H9 (cell line): Measurements from ENCODE around the gene HK2. TPM values are rescaled to one million over a fixed set of nuclear protein-coding genes. Genes with fewer than 3 reads are reported as not detected.

Experiments used
- DNase-seq: peaks from one replicate; pipeline ENCODE4 v3.0.0-alpha.2; 2017
- H2AFZ ChIP-seq: one replicate; pipeline ENCODE4 v1.6.1; 2013; ENCODE audit warnings: mild to moderate bottlenecking, low read length, control low read depth, moderate library complexity
- H2AK5ac ChIP-seq: 2 replicates; pipeline ENCODE4 v1.6.1; 2013; ENCODE audit warnings: low read length, control low read depth, mixed read lengths; ENCODE audit not compliant: insufficient read length
- H2BK120ac ChIP-seq: one replicate; pipeline ENCODE4 v1.6.1; 2013; ENCODE audit warnings: low read depth, mild to moderate bottlenecking, low read length, control low read depth, inconsistent platforms; ENCODE audit not compliant: poor library complexity, severe bottlenecking
- H2BK12ac ChIP-seq: 2 replicates; pipeline ENCODE4 v1.6.1; 2013; ENCODE audit warnings: low read length, control low read depth, mixed read lengths, low read depth; ENCODE audit not compliant: insufficient read length
- H2BK15ac ChIP-seq: 2 replicates; pipeline ENCODE4 v1.6.1; 2013; ENCODE audit warnings: low read depth, low read length, control low read depth
- H2BK20ac ChIP-seq: one replicate; pipeline ENCODE4 v1.6.1; 2013; ENCODE audit warnings: low read depth, mild to moderate bottlenecking, low read length, control low read depth, inconsistent platforms; ENCODE audit not compliant: poor library complexity, severe bottlenecking
- H2BK5ac ChIP-seq: 2 replicates; pipeline ENCODE4 v1.6.1; 2013; ENCODE audit warnings: low read length, control low read depth, mixed read lengths; ENCODE audit not compliant: insufficient read length
- H3K14ac ChIP-seq: 2 replicates; pipeline ENCODE4 v1.6.1; 2013; ENCODE audit warnings: low read length, control low read depth; ENCODE audit not compliant: insufficient read depth
- H3K18ac ChIP-seq: 2 replicates; pipeline ENCODE4 v1.6.1; 2013; ENCODE audit warnings: low read depth, mild to moderate bottlenecking, mixed read lengths, low read length, control low read depth; ENCODE audit not compliant: insufficient read length
- H3K23ac ChIP-seq: 2 replicates; pipeline ENCODE4 v1.6.1; 2013; ENCODE audit warnings: low read length, control low read depth, mixed read lengths, low read depth; ENCODE audit not compliant: insufficient read length
- H3K23me2 ChIP-seq: 2 replicates; pipeline ENCODE4 v1.6.1; 2013; ENCODE audit warnings: low read depth, mild to moderate bottlenecking, mixed read lengths, low read length, control low read depth; ENCODE audit not compliant: insufficient read length, poor library complexity, severe bottlenecking
- H3K27ac ChIP-seq: 2 replicates; pipeline ENCODE4 v1.5.1; 2013; ENCODE audit warnings: low read length, control low read depth, mixed read lengths, low read depth; ENCODE audit not compliant: insufficient read length
- H3K27me3 ChIP-seq: 2 replicates; pipeline ENCODE4 v1.6.1; 2013; ENCODE audit warnings: low read length, control low read depth, inconsistent platforms; ENCODE audit not compliant: insufficient read depth
- H3K4ac ChIP-seq: 2 replicates; pipeline ENCODE4 v1.6.1; 2013; ENCODE audit warnings: low read depth, mild to moderate bottlenecking, control low read depth, inconsistent platforms, low read length, moderate library complexity
- H3K4me1 ChIP-seq: 2 replicates; pipeline ENCODE4 v1.6.1; 2013; ENCODE audit warnings: low read length, control low read depth, inconsistent platforms; ENCODE audit not compliant: insufficient read depth
- H3K4me2 ChIP-seq: 2 replicates; pipeline ENCODE4 v1.6.1; 2013; ENCODE audit warnings: low read length, control low read depth, mixed read lengths; ENCODE audit not compliant: insufficient read length, insufficient read depth
- H3K56ac ChIP-seq: 2 replicates; pipeline ENCODE4 v1.6.1; 2013; ENCODE audit warnings: low read depth, mild to moderate bottlenecking, mixed read lengths, low read length, control low read depth; ENCODE audit not compliant: insufficient read length
- H3K79me1 ChIP-seq: 2 replicates; pipeline ENCODE4 v1.6.1; 2013; ENCODE audit warnings: low read depth, mild to moderate bottlenecking, moderate library complexity, low read length, control low read depth, inconsistent platforms; ENCODE audit not compliant: insufficient read depth, poor library complexity, severe bottlenecking
- H3K79me2 ChIP-seq: 2 replicates; pipeline ENCODE4 v1.6.1; 2013; ENCODE audit warnings: low read length, control low read depth, inconsistent platforms; ENCODE audit not compliant: insufficient read depth
- H3K9ac ChIP-seq: 2 replicates; pipeline ENCODE4 v1.6.1; 2013; ENCODE audit warnings: low read length, control low read depth, mixed read lengths; ENCODE audit not compliant: insufficient read length; ENCODE audit errors: extremely low read depth
- H3K9me3 ChIP-seq: one replicate; pipeline ENCODE4 v1.6.1; 2013; ENCODE audit warnings: low read depth, low read length, inconsistent platforms; ENCODE audit not compliant: control insufficient read depth
- H3T11ph ChIP-seq: one replicate; pipeline ENCODE4 v1.6.1; 2013; ENCODE audit warnings: mild to moderate bottlenecking, low read length, control low read depth, inconsistent platforms
- H4K20me1 ChIP-seq: one replicate; pipeline ENCODE4 v1.6.1; 2013; ENCODE audit not compliant: control insufficient read depth, insufficient read length, insufficient read depth
- H4K5ac ChIP-seq: 2 replicates; pipeline ENCODE4 v1.6.1; 2013; ENCODE audit warnings: low read depth, mild to moderate bottlenecking, mixed read lengths, low read length, control low read depth; ENCODE audit not compliant: insufficient read length
- H4K8ac ChIP-seq: replicated peaks from 2 replicates; pipeline ENCODE4 v1.6.1; 2013; ENCODE audit warnings: low read length, control low read depth, mixed read lengths, low read depth; ENCODE audit not compliant: insufficient read length
- H4K91ac ChIP-seq: 2 replicates; pipeline ENCODE4 v1.6.1; 2013; ENCODE audit warnings: low read depth, mild to moderate bottlenecking, moderate library complexity, mixed read lengths, low read length, control low read depth; ENCODE audit not compliant: insufficient read length
- H3K27ac Mint-ChIP-seq, 3 experiments: 2 replicates in 2 of 3; 3 replicates in 1 of 3; pipeline ENCODE4 v1.8.0; 2020 to 2021; ENCODE audit warnings: mixed read lengths in 3 of 3, mild to moderate bottlenecking in 1 of 3, moderate library complexity in 1 of 3
- H3K27me3 Mint-ChIP-seq: 2 replicates; pipeline ENCODE4 v1.8.0; 2021; ENCODE audit warnings: low read depth, mild to moderate bottlenecking, moderate library complexity, mixed read lengths
- H3K36me3 Mint-ChIP-seq, 3 experiments: 2 replicates in 2 of 3; 3 replicates in 1 of 3; pipeline ENCODE4 v1.8.0; 2020 to 2021; ENCODE audit warnings: low read depth in 3 of 3, mixed read lengths in 3 of 3; ENCODE audit not compliant: insufficient read depth in 1 of 3
- H3K4me1 Mint-ChIP-seq, 2 experiments: 2 replicates each; pipeline ENCODE4 v1.8.0; 2020; ENCODE audit warnings: mixed read lengths in 2 of 2
- H3K4me3 Mint-ChIP-seq, 2 experiments: 2 replicates in 1 of 2; 3 replicates in 1 of 2; pipeline ENCODE4 v1.8.0; 2020 to 2021; ENCODE audit warnings: mild to moderate bottlenecking in 2 of 2, mixed read lengths in 2 of 2, moderate library complexity in 1 of 2
- H3K9me3 Mint-ChIP-seq, 2 experiments: 2 replicates in 1 of 2; 3 replicates in 1 of 2; pipeline ENCODE4 v1.8.0; 2020; ENCODE audit warnings: mild to moderate bottlenecking in 2 of 2, mixed read lengths in 2 of 2, moderate library complexity in 1 of 2
- WGBS: extraction: QIAGEN DNeasy Blood & Tissue Kit; methylation state at CpG from one replicate; pipeline ENCODE4 v1.1.7; 2013; ENCODE audit warnings: missing lambda C conversion rate, low lambda C conversion rate, mixed read lengths; ENCODE audit not compliant: insufficient read length; ENCODE audit errors: extremely low coverage; 5-methylcytosine and 5-hydroxymethylcytosine counted together
- total RNA-seq: library from RNA; stranded (reverse); gene quantifications from 2 replicates; pipeline ENCODE4 v1.2.1, GENCODE V29; 2021
- TF ChIP-seq, protein P1 (sequence below): fragments of 200-600 bp; sonication (generic); conservative IDR thresholded peaks from 3 replicates; pipeline ENCODE4 v1.8.0; 2021; ENCODE audit warnings: antibody characterized with exemption, mild to moderate bottlenecking

HK2 gene
- total RNA-seq, 1 experiment from 2014 or later, result 54.3 TPM

DNA sequence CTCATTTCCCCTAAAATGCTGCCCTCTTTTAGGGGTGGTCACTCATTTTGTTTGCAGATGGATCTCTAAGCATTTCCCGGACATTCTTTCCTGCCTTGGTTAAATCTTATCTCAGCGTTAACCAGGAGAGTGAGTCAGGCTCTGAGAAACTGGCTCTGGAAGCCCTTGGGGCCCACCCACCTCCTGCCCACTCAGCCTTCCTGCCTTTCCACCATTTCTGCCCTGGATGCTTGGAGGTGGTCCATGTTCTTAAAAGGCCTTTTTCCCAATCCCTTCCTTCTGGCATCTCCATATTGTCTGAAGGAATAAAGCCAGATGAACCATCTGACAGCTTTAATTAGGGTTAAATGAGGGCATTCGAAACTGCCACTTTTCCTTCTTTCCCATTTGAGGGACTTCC lies 9.5 kb downstream of the HK2 start:
- no peak overlapping the region for H2BK12ac ChIP-seq
- no peaks in the 10 kb centered on the region for H3K23me2 ChIP-seq
- Mint-ChIP-seq H3K9me3 (no peaks in the 10 kb centered on the region), H3K4me3 (no peak overlapping the region), H3K4me1 (peaks cover 74 to 79% of the 10 kb centered on the region in 2 experiments), H3K36me3 (peaks cover 6 to 44% (median 12%) of the 10 kb centered on the region in 3 experiments; a peak in 6 of 7 replicates), H3K27ac (peak overlapping the region; percentile 17 to 53 (median 37); a peak in 2 of 7 replicates), H3K27me3 (no peaks in the 10 kb centered on the region)
- peaks cover 61% of the 10 kb centered on the region for H3K79me2 ChIP-seq
- H3K79me1 ChIP-seq, result peaks cover 10% of the 10 kb centered on the region
- H2AK5ac ChIP-seq, result no peak overlapping the region
- no peak overlapping the region for H4K91ac ChIP-seq
- no peak overlapping the region for H3K27ac ChIP-seq
- H3K23ac ChIP-seq, result no peak overlapping the region
- no peak overlapping the region for H2BK5ac ChIP-seq
- no peak overlapping the region for H2AFZ ChIP-seq
- H3K18ac ChIP-seq, result no peak overlapping the region
- H3K27me3 ChIP-seq, result no peaks in the 10 kb centered on the region
- H4K5ac ChIP-seq, result no peak overlapping the region
- no peak overlapping the region for H4K8ac ChIP-seq
- TF ChIP-seq, protein P1, sequence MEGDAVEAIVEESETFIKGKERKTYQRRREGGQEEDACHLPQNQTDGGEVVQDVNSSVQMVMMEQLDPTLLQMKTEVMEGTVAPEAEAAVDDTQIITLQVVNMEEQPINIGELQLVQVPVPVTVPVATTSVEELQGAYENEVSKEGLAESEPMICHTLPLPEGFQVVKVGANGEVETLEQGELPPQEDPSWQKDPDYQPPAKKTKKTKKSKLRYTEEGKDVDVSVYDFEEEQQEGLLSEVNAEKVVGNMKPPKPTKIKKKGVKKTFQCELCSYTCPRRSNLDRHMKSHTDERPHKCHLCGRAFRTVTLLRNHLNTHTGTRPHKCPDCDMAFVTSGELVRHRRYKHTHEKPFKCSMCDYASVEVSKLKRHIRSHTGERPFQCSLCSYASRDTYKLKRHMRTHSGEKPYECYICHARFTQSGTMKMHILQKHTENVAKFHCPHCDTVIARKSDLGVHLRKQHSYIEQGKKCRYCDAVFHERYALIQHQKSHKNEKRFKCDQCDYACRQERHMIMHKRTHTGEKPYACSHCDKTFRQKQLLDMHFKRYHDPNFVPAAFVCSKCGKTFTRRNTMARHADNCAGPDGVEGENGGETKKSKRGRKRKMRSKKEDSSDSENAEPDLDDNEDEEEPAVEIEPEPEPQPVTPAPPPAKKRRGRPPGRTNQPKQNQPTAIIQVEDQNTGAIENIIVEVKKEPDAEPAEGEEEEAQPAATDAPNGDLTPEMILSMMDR, result no peak
- peaks cover 15% of the 10 kb centered on the region; the same call in 1 of the 2 replicates for H3K4me1 ChIP-seq
- no peak overlapping the region for H3K56ac ChIP-seq
- DNase-seq, result no peak
- no peak overlapping the region for H2BK20ac ChIP-seq
- H4K20me1 ChIP-seq, result no peaks in the 10 kb centered on the region
- no CpG with 5 or more reads among the region's 3 CpGs for WGBS
- H3K9me3 ChIP-seq, result no peaks in the 10 kb centered on the region
- H3K4ac ChIP-seq, result no peak overlapping the region
- H2BK15ac ChIP-seq, result no peak overlapping the region
- H3K9ac ChIP-seq, result no peak overlapping the region
- H3K14ac ChIP-seq, result no peak overlapping the region
- H2BK120ac ChIP-seq, result no peak overlapping the region
- no peak overlapping the region for H3K4me2 ChIP-seq
- H3T11ph ChIP-seq, result no peak overlapping the region
